Measurements from ENCODE around the gene AMIGO1. TPM values are rescaled to one million over a fixed set of nuclear protein-coding genes. Genes with fewer than 3 reads are reported as not detected.
A peak's percentile ranks its signal among the peaks of the same experiment; 100 is the strongest.

Gene AMIGO1
- polyA plus RNA-seq, 1 donor, result 2.0 TPM

GRCh38 chr1:109532365-109533136 lies 23.0 kb upstream of the AMIGO1 start:
- no peak overlapping the region for H3K27ac ChIP-seq (ENCODE audit: low read length)
- no CpG with 5 or more reads among the region's 12 CpGs for WGBS (ENCODE audit: insufficient coverage, low lambda C conversion rate)
- no peak overlapping the region for H3K4me3 ChIP-seq (ENCODE audit: low read length)
- no peaks in the 10 kb centered on the region for H3K9me3 ChIP-seq (ENCODE audit: control insufficient read depth, low read depth, low read length)
- H3K27me3 ChIP-seq (ENCODE audit: control insufficient read depth, insufficient read depth, low read length), result peaks cover under 1% of the 10 kb centered on the region
- H3K36me3 ChIP-seq (ENCODE audit: control insufficient read depth, insufficient read depth, low read length), result no peaks in the 10 kb centered on the region
- peak; percentile 59 to 71 for DNase-seq
- H3K4me1 ChIP-seq (ENCODE audit: control insufficient read depth, insufficient read depth, low read length), result peaks cover 7% of the 10 kb centered on the region

GRCh38 chr1:109531826-109532364 lies 22.4 kb upstream of the AMIGO1 start:
- H3K4me3 ChIP-seq (ENCODE audit: low read length), result no peak overlapping the region

DNA sequence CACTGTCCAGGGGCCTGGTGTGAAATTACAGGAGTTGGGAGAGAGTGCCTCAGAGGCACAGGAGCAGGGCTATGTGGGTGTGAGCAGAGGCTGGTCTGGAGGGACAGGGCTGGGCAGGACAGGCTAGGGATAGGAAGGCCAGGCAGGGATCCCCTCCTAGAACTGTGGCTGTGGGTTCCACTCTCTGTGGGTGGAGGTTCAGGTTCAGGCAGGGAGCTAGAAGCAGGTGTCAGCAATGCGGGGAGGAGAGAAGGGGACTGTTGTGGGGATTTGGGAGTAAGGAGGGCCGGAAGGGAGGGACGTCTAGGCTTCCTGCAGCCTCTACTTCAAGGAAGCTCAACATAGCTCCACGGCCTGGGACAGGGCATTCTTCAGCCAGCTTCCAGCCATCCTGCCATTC lies 21.9 kb upstream of the AMIGO1 start:
- Histone ChIP-seq H3K27me3 (ENCODE audit: control insufficient read depth, insufficient read depth, low read length) (peaks cover 2% of the 10 kb centered on the region), H3K36me3 (ENCODE audit: control insufficient read depth, insufficient read depth, low read length) (no peaks in the 10 kb centered on the region), H3K27ac (ENCODE audit: low read length) (no peak overlapping the region), H3K4me3 (ENCODE audit: low read length) (no peak overlapping the region), H3K9me3 (ENCODE audit: control insufficient read depth, low read depth, low read length) (no peaks in the 10 kb centered on the region), H3K4me1 (ENCODE audit: control insufficient read depth, insufficient read depth, low read length) (peaks cover 7% of the 10 kb centered on the region)
- no peak for DNase-seq
- WGBS (ENCODE audit: insufficient coverage, low lambda C conversion rate), result no CpG with 5 or more reads among the region's 4 CpGs

More at GRCh38 chr1:109531826-109532364, 22.4 kb upstream of the AMIGO1 start:
- Histone ChIP-seq H3K4me1 (ENCODE audit: control insufficient read depth, insufficient read depth, low read length) (peaks cover 7% of the 10 kb centered on the region), H3K27ac (ENCODE audit: low read length) (no peak overlapping the region), H3K36me3 (ENCODE audit: control insufficient read depth, insufficient read depth, low read length) (no peaks in the 10 kb centered on the region), H3K9me3 (ENCODE audit: control insufficient read depth, low read depth, low read length) (no peaks in the 10 kb centered on the region), H3K27me3 (ENCODE audit: control insufficient read depth, insufficient read depth, low read length) (peaks cover 2% of the 10 kb centered on the region)
- no CpG with 5 or more reads among the region's 16 CpGs for WGBS (ENCODE audit: insufficient coverage, low lambda C conversion rate)
- DNase-seq, result no peak

DNA sequence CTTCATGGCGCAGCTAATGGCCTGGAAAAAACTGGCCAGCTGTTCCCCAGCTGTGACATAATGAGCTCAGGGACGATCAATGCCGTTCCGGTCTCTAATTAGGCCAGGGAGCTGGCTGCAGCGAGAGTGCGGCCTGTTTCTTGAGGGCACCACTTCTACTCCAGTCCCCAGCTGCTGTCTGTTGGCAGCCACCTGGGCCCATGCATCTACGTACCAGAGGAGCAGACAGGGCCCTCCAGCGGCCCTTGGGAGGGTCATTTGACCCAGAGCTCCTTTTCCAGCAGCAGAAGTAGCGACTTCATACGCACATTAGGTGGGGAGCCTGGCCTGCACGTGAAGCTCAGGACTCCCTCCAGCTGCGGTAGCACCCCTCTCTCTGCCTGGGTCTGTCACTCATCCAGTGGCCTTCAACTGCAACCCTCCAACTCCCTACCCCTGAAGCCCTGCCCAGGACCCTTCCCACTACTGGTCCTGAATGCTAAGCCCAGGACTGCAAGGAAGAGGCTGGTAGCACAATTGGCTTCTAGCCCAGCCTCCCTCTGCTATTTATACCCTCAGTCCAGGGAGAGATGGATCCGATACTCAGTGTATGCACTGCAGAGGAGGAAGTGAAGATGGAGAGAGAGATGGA lies 21.0 kb upstream of the AMIGO1 start:
- H3K27me3 ChIP-seq (ENCODE audit: control insufficient read depth, insufficient read depth, low read length), result peaks cover 2% of the 10 kb centered on the region
- H3K27ac ChIP-seq (ENCODE audit: low read length), result no peak overlapping the region
- peak in 1 of 2 donors; percentile 31 for DNase-seq
- peaks cover 7% of the 10 kb centered on the region for H3K4me1 ChIP-seq (ENCODE audit: control insufficient read depth, insufficient read depth, low read length)
- no peaks in the 10 kb centered on the region for H3K36me3 ChIP-seq (ENCODE audit: control insufficient read depth, insufficient read depth, low read length)
- no peak overlapping the region for H3K4me3 ChIP-seq (ENCODE audit: low read length)
- whole genome bisulfite sequencing (ENCODE audit: insufficient coverage, low lambda C conversion rate), result no CpG with 5 or more reads among the region's 13 CpGs
- no peaks in the 10 kb centered on the region for H3K9me3 ChIP-seq (ENCODE audit: control insufficient read depth, low read depth, low read length)

GRCh38 chr1:109529881-109530456 lies 20.4 kb upstream of the AMIGO1 start:
- H3K4me3 ChIP-seq (ENCODE audit: low read length), result no peak overlapping the region
- peak overlapping the region; percentile 42 for H3K27ac ChIP-seq (ENCODE audit: low read length)
- WGBS (ENCODE audit: insufficient coverage, low lambda C conversion rate), result no CpG with 5 or more reads among the region's 8 CpGs
- H3K36me3 ChIP-seq (ENCODE audit: control insufficient read depth, insufficient read depth, low read length), result no peaks in the 10 kb centered on the region
- H3K9me3 ChIP-seq (ENCODE audit: control insufficient read depth, low read depth, low read length), result no peaks in the 10 kb centered on the region
- peaks cover 2% of the 10 kb centered on the region for H3K27me3 ChIP-seq (ENCODE audit: control insufficient read depth, insufficient read depth, low read length)
- DNase-seq, result no peak
- H3K4me1 ChIP-seq (ENCODE audit: control insufficient read depth, insufficient read depth, low read length), result peaks cover 7% of the 10 kb centered on the region

DNA sequence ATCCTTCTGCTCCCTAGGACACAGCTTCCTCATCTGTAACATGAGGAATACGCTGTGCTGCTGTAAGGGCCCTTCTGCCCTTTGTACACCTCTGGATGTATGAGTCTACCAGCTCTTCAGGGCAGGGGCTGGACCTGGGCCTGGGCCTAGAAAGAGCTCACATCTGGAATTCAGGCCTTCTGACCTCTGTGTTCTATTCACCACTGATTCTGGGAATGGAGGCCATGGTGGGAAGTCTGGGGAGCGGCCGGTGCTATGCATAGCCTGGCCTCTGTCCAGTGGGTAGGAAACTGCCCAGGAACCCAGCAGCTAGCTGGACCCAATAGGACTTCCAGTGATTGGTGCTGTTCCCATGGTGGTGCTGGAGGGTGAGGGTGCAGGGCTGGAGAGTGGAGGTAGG lies 19.2 kb upstream of the AMIGO1 start:
- no CpG with 5 or more reads among the region's 3 CpGs for WGBS (ENCODE audit: insufficient coverage, low lambda C conversion rate)
- no peak for DNase-seq

DNA sequence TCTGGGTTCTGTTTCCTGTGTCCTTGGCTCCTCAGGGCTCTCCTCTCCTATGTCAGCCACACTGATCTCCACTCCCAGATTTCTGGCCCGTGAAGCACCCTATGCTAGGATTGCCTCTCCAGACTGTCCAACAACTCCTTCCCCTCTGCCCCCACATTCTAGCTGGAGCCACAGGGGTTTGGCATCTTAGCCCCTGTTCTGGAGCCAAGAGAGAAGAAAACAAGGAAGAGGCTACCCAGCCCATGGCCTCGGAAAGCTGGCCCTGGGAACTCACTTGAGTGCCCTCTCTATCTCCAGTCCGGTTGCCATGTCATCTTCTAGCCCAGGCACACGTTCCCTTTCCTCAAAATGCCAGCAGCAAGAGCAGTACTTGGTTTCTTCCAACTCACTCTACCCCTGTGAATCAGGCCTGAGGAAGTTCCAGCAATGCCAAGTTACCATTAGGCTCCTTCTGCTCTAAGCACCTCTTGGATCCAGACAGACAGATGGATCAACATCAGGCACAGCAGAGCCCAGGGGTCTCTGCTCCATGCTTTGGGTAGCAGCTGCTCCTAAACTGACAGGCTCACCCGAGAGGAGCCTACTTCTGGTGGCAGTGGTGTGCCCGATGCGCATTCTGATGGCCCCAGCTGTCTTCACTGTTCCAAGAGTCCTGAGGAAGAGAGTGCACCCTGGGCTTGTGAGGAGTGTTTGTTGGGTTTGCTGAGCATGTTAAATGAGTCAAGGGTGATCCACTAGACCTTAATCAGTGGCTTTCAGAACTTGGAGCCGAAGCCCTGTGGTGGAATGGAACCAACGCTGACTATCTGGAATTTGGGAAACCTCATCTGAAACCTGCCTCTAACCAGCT lies 18.5 kb upstream of the AMIGO1 start:
- H3K36me3 ChIP-seq (ENCODE audit: control insufficient read depth, insufficient read depth, low read length), result no peaks in the 10 kb centered on the region
- H3K4me1 ChIP-seq (ENCODE audit: control insufficient read depth, insufficient read depth, low read length), result peaks cover 7% of the 10 kb centered on the region
- no peak overlapping the region for H3K4me3 ChIP-seq (ENCODE audit: low read length)
- H3K27me3 ChIP-seq (ENCODE audit: control insufficient read depth, insufficient read depth, low read length), result peaks cover 2% of the 10 kb centered on the region
- H3K9me3 ChIP-seq (ENCODE audit: control insufficient read depth, low read depth, low read length), result no peaks in the 10 kb centered on the region
- DNase-seq, result no peak
- WGBS (ENCODE audit: insufficient coverage, low lambda C conversion rate), result no CpG with 5 or more reads among the region's 9 CpGs
- no peak overlapping the region for H3K27ac ChIP-seq (ENCODE audit: low read length)

More for the DNA sequence above, 19.2 kb upstream of the AMIGO1 start:
- peaks cover 2% of the 10 kb centered on the region for H3K27me3 ChIP-seq (ENCODE audit: control insufficient read depth, insufficient read depth, low read length)
- peaks cover 7% of the 10 kb centered on the region for H3K4me1 ChIP-seq (ENCODE audit: control insufficient read depth, insufficient read depth, low read length)
- H3K27ac ChIP-seq (ENCODE audit: low read length), result no peak overlapping the region
- no peaks in the 10 kb centered on the region for H3K9me3 ChIP-seq (ENCODE audit: control insufficient read depth, low read depth, low read length)
- no peaks in the 10 kb centered on the region for H3K36me3 ChIP-seq (ENCODE audit: control insufficient read depth, insufficient read depth, low read length)
- H3K4me3 ChIP-seq (ENCODE audit: low read length), result no peak overlapping the region

GRCh38 chr1:109527098-109527811 lies 17.7 kb upstream of the AMIGO1 start:
- peaks cover 2% of the 10 kb centered on the region for H3K4me1 ChIP-seq (ENCODE audit: control insufficient read depth, insufficient read depth, low read length)
- no peak overlapping the region for H3K27ac ChIP-seq (ENCODE audit: low read length)
- no peaks in the 10 kb centered on the region for H3K36me3 ChIP-seq (ENCODE audit: control insufficient read depth, insufficient read depth, low read length)
- WGBS (ENCODE audit: insufficient coverage, low lambda C conversion rate), result 40% methylated on average over 1 of the region's 14 CpGs
- DNase-seq, result no peak
- peaks cover 2% of the 10 kb centered on the region for H3K27me3 ChIP-seq (ENCODE audit: control insufficient read depth, insufficient read depth, low read length)
- H3K9me3 ChIP-seq (ENCODE audit: control insufficient read depth, low read depth, low read length), result no peaks in the 10 kb centered on the region
- H3K4me3 ChIP-seq (ENCODE audit: low read length), result no peak overlapping the region

GRCh38 chr1:109523706-109524105 lies 14.2 kb upstream of the AMIGO1 start:
- no peak overlapping the region for H3K4me3 ChIP-seq (ENCODE audit: low read length)
- no peaks in the 10 kb centered on the region for H3K9me3 ChIP-seq (ENCODE audit: control insufficient read depth, low read depth, low read length)
- DNase-seq, result no peak
- peaks cover 16% of the 10 kb centered on the region for H3K27me3 ChIP-seq (ENCODE audit: control insufficient read depth, insufficient read depth, low read length)
- 100% methylated on average over 2 of the region's 2 CpGs for WGBS (ENCODE audit: insufficient coverage, low lambda C conversion rate)
- H3K27ac ChIP-seq (ENCODE audit: low read length), result no peak overlapping the region
- H3K36me3 ChIP-seq (ENCODE audit: control insufficient read depth, insufficient read depth, low read length), result no peaks in the 10 kb centered on the region
- H3K4me1 ChIP-seq (ENCODE audit: control insufficient read depth, insufficient read depth, low read length), result no peaks in the 10 kb centered on the region

Data from large intestine (tissue), 3 donors.